ENCODE results near the gene GBP1. TPM values are rescaled to one million over a fixed set of nuclear protein-coding genes. Genes with fewer than 3 reads are reported as not detected.
A peak's percentile ranks its signal among the peaks of the same experiment; 100 is the strongest.
"Not testable (repeated sequence)": the region's sequence is repeated elsewhere in the genome, so short reads cannot be mapped to it uniquely, and the experiment has no call there.

The GBP1 gene
- total RNA-seq, 1 experiment from 2014 or later = 0.15 TPM

- H3K9me2 ChIP-seq (ENCODE audit: insufficient read depth) = no peaks in the 10 kb centered on the region
- TF ChIP-seq SIN3A (IDR thresholded peaks at IDR 0.05; ENCODE audit: low read depth) = 0 out of 2 replicates have a peak, but pooled peaks have one; percentile 32
- peak; percentile 75 for TF ChIP-seq CEBPB (IDR thresholded peaks at IDR 0.05; ENCODE audit: low read depth)
- TF ChIP-seq EZH2 (IDR thresholded peaks at IDR 0.05) = no peak
- TF ChIP-seq EGR1 (IDR thresholded peaks at IDR 0.05; ENCODE audit: low read depth) = no peak
- TF ChIP-seq, protein P1, sequence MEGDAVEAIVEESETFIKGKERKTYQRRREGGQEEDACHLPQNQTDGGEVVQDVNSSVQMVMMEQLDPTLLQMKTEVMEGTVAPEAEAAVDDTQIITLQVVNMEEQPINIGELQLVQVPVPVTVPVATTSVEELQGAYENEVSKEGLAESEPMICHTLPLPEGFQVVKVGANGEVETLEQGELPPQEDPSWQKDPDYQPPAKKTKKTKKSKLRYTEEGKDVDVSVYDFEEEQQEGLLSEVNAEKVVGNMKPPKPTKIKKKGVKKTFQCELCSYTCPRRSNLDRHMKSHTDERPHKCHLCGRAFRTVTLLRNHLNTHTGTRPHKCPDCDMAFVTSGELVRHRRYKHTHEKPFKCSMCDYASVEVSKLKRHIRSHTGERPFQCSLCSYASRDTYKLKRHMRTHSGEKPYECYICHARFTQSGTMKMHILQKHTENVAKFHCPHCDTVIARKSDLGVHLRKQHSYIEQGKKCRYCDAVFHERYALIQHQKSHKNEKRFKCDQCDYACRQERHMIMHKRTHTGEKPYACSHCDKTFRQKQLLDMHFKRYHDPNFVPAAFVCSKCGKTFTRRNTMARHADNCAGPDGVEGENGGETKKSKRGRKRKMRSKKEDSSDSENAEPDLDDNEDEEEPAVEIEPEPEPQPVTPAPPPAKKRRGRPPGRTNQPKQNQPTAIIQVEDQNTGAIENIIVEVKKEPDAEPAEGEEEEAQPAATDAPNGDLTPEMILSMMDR (IDR thresholded peaks at IDR 0.05 in 2 of 3, conservative IDR thresholded peaks at IDR 0.05 in 1 of 3; ENCODE audit: borderline replicate concordance in 1 of 3, insufficient read depth in 1 of 3, low read depth in 2 of 3, low read length in 2 of 3) = no peak
- peak; percentile 59; the same call in 1 of the 2 replicates for TF ChIP-seq FOSL1 (IDR thresholded peaks at IDR 0.05; ENCODE audit: low read depth)
- TF ChIP-seq ATF3 (IDR thresholded peaks at IDR 0.05) = no peak
- no peak for TF ChIP-seq SRF (IDR thresholded peaks at IDR 0.05; ENCODE audit: low read depth)
- TF ChIP-seq POLR2A (IDR thresholded peaks at IDR 0.05; ENCODE audit: borderline replicate concordance, extremely low read depth, insufficient read depth, insufficient read length) = no peak
- TF ChIP-seq JUND (IDR thresholded peaks at IDR 0.05) = peak; percentile 51; the same call in 1 of the 2 replicates
- TF ChIP-seq RAD21 (IDR thresholded peaks at IDR 0.05; ENCODE audit: low read depth) = 0 out of 2 replicates have a peak, but pooled peaks have one; percentile 8
- TF ChIP-seq, protein P2, sequence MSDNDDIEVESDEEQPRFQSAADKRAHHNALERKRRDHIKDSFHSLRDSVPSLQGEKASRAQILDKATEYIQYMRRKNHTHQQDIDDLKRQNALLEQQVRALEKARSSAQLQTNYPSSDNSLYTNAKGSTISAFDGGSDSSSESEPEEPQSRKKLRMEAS (IDR thresholded peaks at IDR 0.05) = no peak
- 0 out of 2 replicates have a peak, but pooled peaks have one; percentile 33 for TF ChIP-seq SP1 (IDR thresholded peaks at IDR 0.05; ENCODE audit: low read depth)
- H3K4me2 ChIP-seq (ENCODE audit: low read length) = peak within 1 kb of the TSS; percentile 75
- no peaks in the 10 kb centered on the region for H4K20me1 ChIP-seq (ENCODE audit: insufficient read depth)
- peak within 1 kb of the TSS; percentile 85 for H2AFZ ChIP-seq (ENCODE audit: low read depth, low read length, poor library complexity, severe bottlenecking)
- ChIA-PET CTCF (no interaction called here), RAD21 (ENCODE audit: low non-redundant PET in 1 of 2, low total read pairs in 2 of 2, uncharacterized antibody in 2 of 2, unreplicated experiment in 2 of 2) (interaction anchor here in 1 of 2 experiments (1.3 kb wide), 1 partner anchor 63 kb away, joined by 5 read pairs; no protein-coding TSS in a partner anchor), POLR2A (interaction anchor here (0.6 to 1.3 kb wide), 4 partner anchors 9 to 131 kb away, joined by 3 to 4 read pairs (median 4); no protein-coding TSS in a partner anchor)
- peaks cover 8 to 20% of the 10 kb centered on the region in 2 experiments; a peak in 3 of 4 replicates for H3K4me1 ChIP-seq (ENCODE audit: control insufficient read depth in 1 of 2, insufficient read depth in 2 of 2, low read length in 2 of 2)
- peak within 1 kb of the TSS; percentile 44 for H3K27ac ChIP-seq (ENCODE audit: low read depth, low read length)
- BruUV-seq (replicated peaks) = no TSS peak
- peak; percentile 79 for ATAC-seq
- H3K9me3 ChIP-seq (ENCODE audit: control insufficient read depth in 1 of 2, insufficient read depth in 1 of 2, low read depth in 1 of 2, low read length in 2 of 2) = no peaks in the 10 kb centered on the region
- intact Hi-C loops (cut with micrococcal nuclease) = no loop called here
- peak within 1 kb of the TSS; percentile 58 for H3K9ac ChIP-seq (ENCODE audit: low read length)
- H3K36me3 ChIP-seq (ENCODE audit: control insufficient read depth in 1 of 2, insufficient read depth in 2 of 2, low read length in 2 of 2) = no peaks in the 10 kb centered on the region
- DNase-seq (ENCODE audit: low read depth, low spot score) = peak; percentile 18
- no peaks in the 10 kb centered on the region for H3K79me2 ChIP-seq (ENCODE audit: insufficient read depth, low read length)
- H3K4me3 ChIP-seq (replicated peaks in 1 of 2; ENCODE audit: low read depth in 1 of 2, low read length in 2 of 2) = peak within 1 kb of the TSS; percentile 45 to 61
- H3K27me3 ChIP-seq (ENCODE audit: insufficient read depth, low read length) = no peaks in the 10 kb centered on the region
Observed at GRCh38 chr1:89022167-89022959, 42.6 kb downstream of the GBP1 start, which contains the start of gene GBP3. GBP3 (minus strand) TSS chr1:89022866; CDS start chr1:89020721, 2,145 bp downstream.

DNA sequence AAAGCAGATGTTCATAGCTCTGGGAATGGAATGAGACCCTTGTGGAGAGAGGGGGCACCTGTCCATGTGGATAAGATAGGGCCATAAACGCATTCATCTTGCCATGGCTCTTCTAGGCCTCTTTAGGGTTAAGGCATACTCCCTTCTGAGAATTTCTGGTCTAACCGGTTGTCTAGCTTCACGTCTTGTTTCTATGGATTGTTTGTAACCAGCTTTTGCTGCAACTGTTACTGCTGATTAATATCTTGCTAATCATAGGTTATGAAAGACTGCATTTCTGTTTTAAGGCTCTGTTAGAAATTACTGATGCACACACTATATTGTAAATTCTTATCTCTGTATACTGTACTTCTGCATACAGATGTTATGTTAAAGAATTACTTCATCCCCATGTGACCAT is 46.7 kb downstream of the GBP1 start:
- H3K27ac ChIP-seq (ENCODE audit: low read depth, low read length); H3K4me2 ChIP-seq (ENCODE audit: low read length); BruUV-seq (replicated peaks): not testable (repeated sequence)

More for the DNA sequence above, 46.7 kb downstream of the GBP1 start:
- H3K4me3 ChIP-seq (replicated peaks in 1 of 2; ENCODE audit: low read depth in 1 of 2, low read length in 2 of 2); H3K36me3 ChIP-seq (ENCODE audit: control insufficient read depth in 1 of 2, insufficient read depth in 2 of 2, low read length in 2 of 2); H3K9ac ChIP-seq (ENCODE audit: low read length); H4K20me1 ChIP-seq (ENCODE audit: insufficient read depth); H3K9me2 ChIP-seq (ENCODE audit: insufficient read depth); H3K9me3 ChIP-seq (ENCODE audit: control insufficient read depth in 1 of 2, insufficient read depth in 1 of 2, low read depth in 1 of 2, low read length in 2 of 2); H3K79me2 ChIP-seq (ENCODE audit: insufficient read depth, low read length); H2AFZ ChIP-seq (ENCODE audit: low read depth, low read length, poor library complexity, severe bottlenecking); POLR2A ChIA-PET; intact Hi-C loops (cut with micrococcal nuclease); H3K27me3 ChIP-seq (ENCODE audit: insufficient read depth, low read length); RAD21 ChIA-PET (ENCODE audit: low non-redundant PET in 1 of 2, low total read pairs in 2 of 2, uncharacterized antibody in 2 of 2, unreplicated experiment in 2 of 2); CTCF ChIA-PET; DNase-seq (ENCODE audit: low read depth, low spot score); ATAC-seq: not testable (repeated sequence)
- peaks cover 7 to 20% of the 10 kb centered on the region in 2 experiments; a peak in 3 of 4 replicates for H3K4me1 ChIP-seq (ENCODE audit: control insufficient read depth in 1 of 2, insufficient read depth in 2 of 2, low read length in 2 of 2)

Data from HCT116 (cell line).